GM12878 (cell line): ENCODE results near the gene TYK2. TPM values are rescaled to one million over a fixed set of nuclear protein-coding genes. Genes with fewer than 3 reads are reported as not detected.

Experiments used
- ATAC-seq: fragments of 200-7000 bp; cut with Tn5 transposase; 3 replicates; pipeline ENCODE4 v1.9.1; 2020; ENCODE audit warnings: mild to moderate bottlenecking, moderate library complexity
- Bru-seq: library from RNA; stranded (reverse); fragments of 400-500 nt; gene quantifications from one replicate; lab custom pipeline; 2021; lab: Mats Ljungman, UMichigan
- BruChase-seq, 2 experiments: library from RNA; stranded (reverse); fragments of 400-500 nt; gene quantifications; one replicate each; lab custom pipeline; 2021; lab: Mats Ljungman, UMichigan
- BruUV-seq: library from RNA; stranded (reverse); fragments of 400-500 nt; replicated peaks from 2 replicates; lab custom pipeline; 2021; lab: Mats Ljungman, UMichigan
- CTCF ChIA-PET: fragments of 300-600 bp; sonication (Branson Sonifier 250); formaldehyde crosslinking; extraction: SDS; loops from one replicate; lab custom pipeline; 2021; ENCODE audit warnings: inconsistent platforms; lab: Yijun Ruan, JAX
- POLR2A ChIA-PET: fragments of 350-600 bp; formaldehyde crosslinking; extraction: SDS; loops from one replicate; lab custom pipeline; 2021; ENCODE audit warnings: inconsistent platforms; lab: Charles Lee
- RAD21 ChIA-PET: fragments of 300-600 bp; sonication (Branson Sonifier 250); formaldehyde crosslinking; loops from one replicate; lab custom pipeline; 2023; ENCODE audit warnings: antibody characterized with exemption; ENCODE audit not compliant: unreplicated experiment; lab: Charles Lee
- SMC1A ChIA-PET: fragments of 300-600 bp; sonication (Branson Sonifier 250); formaldehyde crosslinking; loops from one replicate; lab custom pipeline; 2023; ENCODE audit not compliant: unreplicated experiment, uncharacterized antibody; lab: Charles Lee
- DNase-seq: peaks from one replicate; pipeline ENCODE4 v3.0.0-alpha.2; 2011; ENCODE audit warnings: low read depth, low spot score
- FAIRE-seq: peaks from 3 replicates; lab custom pipeline; 2011; peaks lifted over from hg19 to GRCh38; lab: Jason Lieb, UNC
- H2AFZ ChIP-seq: 2 replicates; pipeline ENCODE4 v1.6.0; 2011; ENCODE audit warnings: low read depth, low read length, control low read depth; ENCODE audit not compliant: control insufficient read depth
- H3K27ac ChIP-seq: 2 replicates; pipeline ENCODE4 v1.5.1; 2011; ENCODE audit warnings: control low read depth; ENCODE audit not compliant: control insufficient read depth, insufficient read depth
- H3K27me3 ChIP-seq, 2 experiments: replicated peaks in 1 of 2; 2 replicates each; pipeline versions ENCODE4 v1.6.0 to v1.6.1; 2011; ENCODE audit warnings: low read length in 1 of 2; ENCODE audit not compliant: control insufficient read depth in 2 of 2, insufficient read depth in 2 of 2
- H3K36me3 ChIP-seq, 2 experiments: 2 replicates each; pipeline ENCODE4 v1.5.1; 2011; ENCODE audit warnings: low read length in 1 of 2; ENCODE audit not compliant: control insufficient read depth in 2 of 2, insufficient read depth in 2 of 2
- H3K4me1 ChIP-seq: 2 replicates; pipeline ENCODE4 v1.6.1; 2011; ENCODE audit warnings: mild to moderate bottlenecking, low read length, moderate library complexity, mixed read lengths; ENCODE audit not compliant: control insufficient read depth, insufficient read depth
- H3K4me2 ChIP-seq: 2 replicates; pipeline ENCODE4 v1.6.0; 2011; ENCODE audit warnings: control low read depth; ENCODE audit not compliant: control insufficient read depth, insufficient read depth
- H3K4me3 ChIP-seq: fragments of 200-600 bp; sonication (generic); 2 replicates; pipeline ENCODE4 v1.5.1; 2016
- H3K79me2 ChIP-seq: 2 replicates; pipeline ENCODE4 v1.6.0; 2011; ENCODE audit warnings: low read length; ENCODE audit not compliant: control insufficient read depth, insufficient read depth
- H3K9ac ChIP-seq: 2 replicates; pipeline ENCODE4 v1.8.0; 2011; ENCODE audit warnings: low read length, control low read depth, mixed read lengths; ENCODE audit not compliant: control insufficient read depth, insufficient read depth
- H3K9me3 ChIP-seq: replicated peaks from 3 replicates; pipeline ENCODE4 v1.5.1; 2011; ENCODE audit warnings: mild to moderate bottlenecking, low read length; ENCODE audit not compliant: control insufficient read depth, insufficient read depth
- H4K20me1 ChIP-seq: 2 replicates; pipeline ENCODE4 v1.6.0; 2011; ENCODE audit not compliant: control insufficient read depth, insufficient read depth
- ASH2L ChIP-seq: fragments of 300-600, 200-600 bp; sonication (generic); IDR thresholded peaks from 2 replicates; pipeline ENCODE4 v1.6.1; 2017; ENCODE audit warnings: low read depth, mild to moderate bottlenecking, borderline replicate concordance
- BRCA1 ChIP-seq: IDR thresholded peaks from 2 replicates; pipeline ENCODE4 v1.6.1; 2011; ENCODE audit warnings: low read depth, low read length, improper control_type of control experiment
- FOXM1 ChIP-seq: IDR thresholded peaks from 2 replicates; pipeline ENCODE4 v1.6.1; 2012; ENCODE audit warnings: low read depth, mild to moderate bottlenecking, inconsistent platforms, low read length, moderate library complexity
- PML ChIP-seq: IDR thresholded peaks from 2 replicates; pipeline ENCODE4 v1.6.1; 2012; ENCODE audit warnings: low read length, inconsistent platforms
- SREBF1 ChIP-seq: IDR thresholded peaks from 2 replicates; pipeline ENCODE4 v1.6.1; 2012; ENCODE audit warnings: mild to moderate bottlenecking, low read length
- TBL1XR1 ChIP-seq: IDR thresholded peaks from 2 replicates; pipeline ENCODE4 v1.6.1; 2012; ENCODE audit warnings: low read depth, low read length, improper control_type of control experiment
- TCF3 ChIP-seq: IDR thresholded peaks from 2 replicates; pipeline ENCODE4 v1.6.1; 2012; ENCODE audit warnings: low read depth, mild to moderate bottlenecking, low read length, borderline replicate concordance; ENCODE audit not compliant: insufficient read depth
- WGBS: methylation state at CpG from one replicate; pipeline ENCODE4 v1.1.6; 2016; ENCODE audit warnings: low lambda C conversion rate; ENCODE audit not compliant: insufficient replicate concordance, insufficient coverage; ENCODE audit errors: missing lambda C conversion rate; 5-methylcytosine and 5-hydroxymethylcytosine counted together
- in situ Hi-C: fragments of 300-500 bp; cut with MboI; formaldehyde crosslinking; loops from 9 replicates; pipeline ENCODE4 v1.14.3; 2018; ENCODE audit warnings: mixed read lengths
- intact Hi-C: fragments of 100-400 bp; cut with micrococcal nuclease; formaldehyde crosslinking; loops from one replicate; pipeline ENCODE4 v1.14.2; 2022; ENCODE audit not compliant: unreplicated experiment
- long read RNA-seq, 2 experiments: library from polyadenylated mRNA; unstranded; transcript quantifications; one replicate each; pipeline ENCODE4 v2.0.0, GENCODE V29; 2019 to 2020
- polyA minus RNA-seq, 3 experiments: library from RNA; depleted of rRNA, polyadenylated mRNA; stranded (reverse); fragments of >200 nt; gene quantifications; 2 replicates each; pipeline ENCODE4 v1.2.3, GENCODE V29; 2011
- polyA plus RNA-seq, 11 experiments: library from polyadenylated mRNA; depleted of rRNA in 4 of 11; unstranded in 6 of 11; stranded (reverse) in 5 of 11; fragments of >200 nt; fragmentation: Nextera tagmentation in 4 of 11; fragmentation: Illumina TruSeq in 1 of 11; extraction: Ambion mirVana in 4 of 11; extraction: Trizol in 1 of 11; gene quantifications; 1 replicate in 1 of 11; 2 replicates in 10 of 11; pipeline versions ENCODE4 v1.2.1 to v1.2.3, GENCODE V29; 2011 to 2016; ENCODE audit warnings: inconsistent platforms in 2 of 11, missing spikeins in 2 of 11, low read depth in 1 of 11
- total RNA-seq, 4 experiments: library from RNA; depleted of rRNA in 3 of 4; stranded (reverse); fragments of >200 nt in 3 of 4; fragmentation: Illumina TruSeq in 1 of 4; extraction: Trizol in 1 of 4; gene quantifications; 2 replicates each; pipeline versions ENCODE4 v1.2.1 to v1.2.3, GENCODE V29; 2013 to 2021
- TF ChIP-seq, protein P1 (sequence below): fragments of 450-650 bp; IDR thresholded peaks from 2 replicates; pipeline ENCODE4 v1.6.1; 2016; ENCODE audit warnings: mild to moderate bottlenecking
- TF ChIP-seq, protein P2 (sequence below): IDR thresholded peaks from 2 replicates; pipeline ENCODE4 v1.6.1; 2011; ENCODE audit warnings: mild to moderate bottlenecking, low read depth, low read length, moderate library complexity; ENCODE audit not compliant: insufficient replicate concordance
- TF ChIP-seq, protein P3 (sequence below): fragments of 450-650 bp; IDR thresholded peaks from 2 replicates; pipeline ENCODE4 v1.6.1; 2017; ENCODE audit warnings: mild to moderate bottlenecking, moderate library complexity

The TYK2 gene
- 483 and 545 TPM in 2 replicates for total RNA-seq (2013; cell fraction: nucleolus; rRNA removed)
- total RNA-seq (2014; rRNA removed) (235 and 304 TPM in 2 replicates), total RNA-seq (2014; rRNA removed; fragmentation: Illumina TruSeq; extraction: Trizol) (145 and 164 TPM in 2 replicates), total RNA-seq (2021) (267 and 297 TPM in 2 replicates), polyA plus RNA-seq (2011; rRNA removed) (62.0 and 127 TPM in 2 replicates), polyA plus RNA-seq (2014; fragmentation: Illumina TruSeq; extraction: Trizol) (80.2 and 185 TPM in 2 replicates), polyA plus RNA-seq (2014; fragmentation: Nextera tagmentation; extraction: Ambion mirVana) (10 to 100 TPM; 36.4 to 66.9 TPM), polyA plus RNA-seq (2014; rRNA removed) (364 and 387 TPM in 2 replicates), polyA plus RNA-seq (2016; fragmentation: Nextera tagmentation; extraction: Ambion mirVana) (100 to 1,000 TPM; 172 to 186 TPM), polyA minus RNA-seq (2011; rRNA and poly(A)+ RNA removed) (58.7 and 148 TPM in 2 replicates), Bru-seq, nascent RNA (percentile 77 among the genes with signal in this experiment), BruChase-seq, experiment 1, labeled RNA remaining after a 6-hour chase (percentile 95 among the genes with signal in this experiment), BruChase-seq, experiment 2, labeled RNA remaining after a 2-hour chase (percentile 89 among the genes with signal in this experiment)
- 148 TPM for polyA plus RNA-seq (2011; ENCODE audit: low read depth)
- polyA plus RNA-seq (2011; cell fraction: cytosol; rRNA removed): 171 and 227 TPM in 2 replicates
- 997 and 1,420 TPM in 2 replicates for polyA plus RNA-seq (2011; cell fraction: nucleus; rRNA removed)
- polyA plus RNA-seq (2012): 217 and 288 TPM in 2 replicates
- polyA minus RNA-seq (2011; cell fraction: cytosol; rRNA and poly(A)+ RNA removed): 70.7 and 98.7 TPM in 2 replicates
- polyA minus RNA-seq (2011; cell fraction: nucleus; rRNA and poly(A)+ RNA removed): 78.8 and 145 TPM in 2 replicates
- long read RNA-seq, experiment 1, full-length matches to known transcripts: 17 of 34 reads
- long read RNA-seq, experiment 1, partial matches to known transcripts: 7 of 34 reads
- long read RNA-seq, experiment 1, other reads (novel, unspliced or antisense): 10 of 34 reads
- long read RNA-seq, experiment 2, partial matches to known transcripts: 5 of 9 reads
- long read RNA-seq, experiment 2, other reads (novel, unspliced or antisense): 2 of 9 reads

DNA sequence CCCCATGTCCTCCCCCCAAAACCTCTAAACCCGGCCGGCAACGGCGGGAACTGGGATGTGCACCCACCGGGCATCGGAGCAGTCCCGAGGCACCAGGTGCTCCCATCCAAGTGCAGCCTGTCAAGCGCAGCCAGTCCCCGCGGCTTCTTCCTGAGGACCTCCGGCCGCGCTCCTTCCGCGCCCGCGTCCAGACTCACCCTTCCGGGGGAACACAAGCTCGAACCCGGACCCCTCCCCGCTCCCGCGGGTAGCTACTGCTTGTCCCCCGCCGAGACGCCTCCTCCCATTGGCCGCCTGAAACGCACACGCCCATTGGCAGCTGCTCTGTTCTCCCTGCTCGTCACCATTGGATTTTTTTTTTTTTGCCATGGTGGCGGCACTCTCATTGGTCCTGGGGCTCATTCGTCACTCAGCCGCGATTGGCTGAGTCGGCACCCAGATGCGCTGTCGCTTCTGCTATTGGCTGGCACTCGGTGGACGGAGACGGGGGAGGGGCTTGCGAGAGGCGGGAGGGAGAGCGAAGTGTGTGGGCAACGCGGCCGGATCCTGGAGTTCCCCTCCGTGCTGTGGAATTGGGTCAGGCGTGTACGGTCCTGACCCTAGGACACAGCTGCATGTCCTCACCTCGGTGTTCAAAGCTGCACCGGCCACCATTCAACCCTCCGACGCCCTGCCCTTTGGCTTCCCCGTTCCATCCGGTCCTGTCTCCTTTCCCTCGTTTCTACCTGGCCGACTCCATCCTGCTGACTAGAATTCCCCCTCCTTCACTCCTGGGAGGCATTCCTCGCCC lies at the start of gene TYK2:
Gene TYK2 (minus strand): TSS at position 260 of the 790 bp plus-strand sequence. CDS start 2,166 bp downstream, outside the sequence.
- no peaks in the 10 kb centered on the region for H3K27me3 ChIP-seq
- peaks cover 25% of the 10 kb centered on the region for H3K79me2 ChIP-seq
- peaks cover 10% of the 10 kb centered on the region for H3K4me1 ChIP-seq
- BruUV-seq: no TSS peak
- peak within 1 kb of the TSS; percentile 86 for H3K9ac ChIP-seq
- FAIRE-seq (peak; percentile 100), ATAC-seq (peak; percentile 97), DNase-seq (peak; percentile 99)
- ChIA-PET CTCF (interaction anchor here (0.6 to 12.4 kb wide), 11 partner anchors 8 to 130 kb away, joined by 3 to 370 read pairs (median 3); partner anchors contain the start of genes ICAM1 and RAVER1), SMC1A (interaction anchor here (0.9 to 4.5 kb wide), 12 partner anchors 8 to 122 kb away, joined by 3 to 39 read pairs (median 4); partner anchors contain the start of genes CDC37, ICAM1, ICAM5 and RAVER1), RAD21 (interaction anchor here (0.6 to 5.6 kb wide), 17 partner anchors 8 to 448 kb away, joined by 3 to 62 read pairs (median 4); partner anchors contain the start of genes CDC37, DNMT1, ICAM1 and ICAM5), POLR2A (interaction anchor here (0.5 to 3.4 kb wide), 20 partner anchors 10 to 497 kb away, joined by 3 to 43 read pairs (median 3); partner anchors contain the start of genes CDC37, DNMT1, ICAM1 and ICAM5)
- peak within 1 kb of the TSS; percentile 95 for H3K4me3 ChIP-seq
- peak within 1 kb of the TSS; percentile 74 for H2AFZ ChIP-seq
- peak within 1 kb of the TSS; percentile 87 for H3K27ac ChIP-seq
- no peaks in the 10 kb centered on the region for H4K20me1 ChIP-seq
- 1% methylated on average over 47 of the region's 58 CpGs for WGBS
- no peaks in the 10 kb centered on the region for H3K9me3 ChIP-seq
- intact Hi-C loops (loop anchor here (1.0 to 10.0 kb wide), 3 partner anchors 23 to 276 kb away; partner anchors contain the start of genes ANGPTL6, CDC37, ICAM1 and PPAN), in situ Hi-C loops (no loop called here)
- H3K4me2 ChIP-seq: peak within 1 kb of the TSS; percentile 92
- H3K36me3 ChIP-seq: peaks cover 3 to 4% of the 10 kb centered on the region in 2 experiments; a peak in 3 of 4 replicates
- TF ChIP-seq ASH2L (no peak), FOXM1 (no peak), TBL1XR1 (no peak), BRCA1 (no peak; the same call in 1 of the 2 replicates), TCF3 (peak; percentile 72), SREBF1 (no peak), PML (peak; percentile 85; the same call in 1 of the 2 replicates)
- TF ChIP-seq, protein P1, sequence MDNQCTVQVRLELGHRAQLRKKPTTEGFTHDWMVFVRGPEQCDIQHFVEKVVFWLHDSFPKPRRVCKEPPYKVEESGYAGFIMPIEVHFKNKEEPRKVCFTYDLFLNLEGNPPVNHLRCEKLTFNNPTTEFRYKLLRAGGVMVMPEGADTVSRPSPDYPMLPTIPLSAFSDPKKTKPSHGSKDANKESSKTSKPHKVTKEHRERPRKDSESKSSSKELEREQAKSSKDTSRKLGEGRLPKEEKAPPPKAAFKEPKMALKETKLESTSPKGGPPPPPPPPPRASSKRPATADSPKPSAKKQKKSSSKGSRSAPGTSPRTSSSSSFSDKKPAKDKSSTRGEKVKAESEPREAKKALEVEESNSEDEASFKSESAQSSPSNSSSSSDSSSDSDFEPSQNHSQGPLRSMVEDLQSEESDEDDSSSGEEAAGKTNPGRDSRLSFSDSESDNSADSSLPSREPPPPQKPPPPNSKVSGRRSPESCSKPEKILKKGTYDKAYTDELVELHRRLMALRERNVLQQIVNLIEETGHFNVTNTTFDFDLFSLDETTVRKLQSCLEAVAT: no peak; the same call in 1 of the 2 replicates
- TF ChIP-seq, protein P2, sequence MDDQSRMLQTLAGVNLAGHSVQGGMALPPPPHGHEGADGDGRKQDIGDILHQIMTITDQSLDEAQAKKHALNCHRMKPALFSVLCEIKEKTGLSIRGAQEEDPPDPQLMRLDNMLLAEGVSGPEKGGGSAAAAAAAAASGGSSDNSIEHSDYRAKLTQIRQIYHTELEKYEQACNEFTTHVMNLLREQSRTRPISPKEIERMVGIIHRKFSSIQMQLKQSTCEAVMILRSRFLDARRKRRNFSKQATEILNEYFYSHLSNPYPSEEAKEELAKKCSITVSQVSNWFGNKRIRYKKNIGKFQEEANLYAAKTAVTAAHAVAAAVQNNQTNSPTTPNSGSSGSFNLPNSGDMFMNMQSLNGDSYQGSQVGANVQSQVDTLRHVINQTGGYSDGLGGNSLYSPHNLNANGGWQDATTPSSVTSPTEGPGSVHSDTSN: peak; percentile 50
- TF ChIP-seq, protein P3, sequence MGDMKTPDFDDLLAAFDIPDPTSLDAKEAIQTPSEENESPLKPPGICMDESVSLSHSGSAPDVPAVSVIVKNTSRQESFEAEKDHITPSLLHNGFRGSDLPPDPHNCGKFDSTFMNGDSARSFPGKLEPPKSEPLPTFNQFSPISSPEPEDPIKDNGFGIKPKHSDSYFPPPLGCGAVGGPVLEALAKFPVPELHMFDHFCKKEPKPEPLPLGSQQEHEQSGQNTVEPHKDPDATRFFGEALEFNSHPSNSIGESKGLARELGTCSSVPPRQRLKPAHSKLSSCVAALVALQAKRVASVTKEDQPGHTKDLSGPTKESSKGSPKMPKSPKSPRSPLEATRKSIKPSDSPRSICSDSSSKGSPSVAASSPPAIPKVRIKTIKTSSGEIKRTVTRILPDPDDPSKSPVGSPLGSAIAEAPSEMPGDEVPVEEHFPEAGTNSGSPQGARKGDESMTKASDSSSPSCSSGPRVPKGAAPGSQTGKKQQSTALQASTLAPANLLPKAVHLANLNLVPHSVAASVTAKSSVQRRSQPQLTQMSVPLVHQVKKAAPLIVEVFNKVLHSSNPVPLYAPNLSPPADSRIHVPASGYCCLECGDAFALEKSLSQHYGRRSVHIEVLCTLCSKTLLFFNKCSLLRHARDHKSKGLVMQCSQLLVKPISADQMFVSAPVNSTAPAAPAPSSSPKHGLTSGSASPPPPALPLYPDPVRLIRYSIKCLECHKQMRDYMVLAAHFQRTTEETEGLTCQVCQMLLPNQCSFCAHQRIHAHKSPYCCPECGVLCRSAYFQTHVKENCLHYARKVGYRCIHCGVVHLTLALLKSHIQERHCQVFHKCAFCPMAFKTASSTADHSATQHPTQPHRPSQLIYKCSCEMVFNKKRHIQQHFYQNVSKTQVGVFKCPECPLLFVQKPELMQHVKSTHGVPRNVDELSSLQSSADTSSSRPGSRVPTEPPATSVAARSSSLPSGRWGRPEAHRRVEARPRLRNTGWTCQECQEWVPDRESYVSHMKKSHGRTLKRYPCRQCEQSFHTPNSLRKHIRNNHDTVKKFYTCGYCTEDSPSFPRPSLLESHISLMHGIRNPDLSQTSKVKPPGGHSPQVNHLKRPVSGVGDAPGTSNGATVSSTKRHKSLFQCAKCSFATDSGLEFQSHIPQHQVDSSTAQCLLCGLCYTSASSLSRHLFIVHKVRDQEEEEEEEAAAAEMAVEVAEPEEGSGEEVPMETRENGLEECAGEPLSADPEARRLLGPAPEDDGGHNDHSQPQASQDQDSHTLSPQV: no peak
